Gastroesophageal sphincter (tissue), 3 donors: ENCODE data around the gene MTUS2.

Source experiments
- POLR2A ChIP-seq, 2 donors: fragments of 450-650 bp; IDR thresholded peaks; one replicate each; pipeline ENCODE4 v1.6.1; 2017; ENCODE audit warnings: antibody characterized with exemption in 2 of 2, mild to moderate bottlenecking in 2 of 2, moderate library complexity in 1 of 2
- TF ChIP-seq, protein P1 (sequence below), 4 experiments: fragments of 200-600 bp in 2 of 4; fragments of 450-650 bp in 2 of 4; sonication (generic) in 1 of 4; IDR thresholded peaks; one replicate each; pipeline ENCODE4 v1.5.1; 2017 to 2019; ENCODE audit warnings: antibody characterized with exemption in 4 of 4, mild to moderate bottlenecking in 2 of 4, moderate library complexity in 2 of 4

- no peak for TF ChIP-seq POLR2A (IDR thresholded peaks at IDR 0.05)
- TF ChIP-seq, protein P1, sequence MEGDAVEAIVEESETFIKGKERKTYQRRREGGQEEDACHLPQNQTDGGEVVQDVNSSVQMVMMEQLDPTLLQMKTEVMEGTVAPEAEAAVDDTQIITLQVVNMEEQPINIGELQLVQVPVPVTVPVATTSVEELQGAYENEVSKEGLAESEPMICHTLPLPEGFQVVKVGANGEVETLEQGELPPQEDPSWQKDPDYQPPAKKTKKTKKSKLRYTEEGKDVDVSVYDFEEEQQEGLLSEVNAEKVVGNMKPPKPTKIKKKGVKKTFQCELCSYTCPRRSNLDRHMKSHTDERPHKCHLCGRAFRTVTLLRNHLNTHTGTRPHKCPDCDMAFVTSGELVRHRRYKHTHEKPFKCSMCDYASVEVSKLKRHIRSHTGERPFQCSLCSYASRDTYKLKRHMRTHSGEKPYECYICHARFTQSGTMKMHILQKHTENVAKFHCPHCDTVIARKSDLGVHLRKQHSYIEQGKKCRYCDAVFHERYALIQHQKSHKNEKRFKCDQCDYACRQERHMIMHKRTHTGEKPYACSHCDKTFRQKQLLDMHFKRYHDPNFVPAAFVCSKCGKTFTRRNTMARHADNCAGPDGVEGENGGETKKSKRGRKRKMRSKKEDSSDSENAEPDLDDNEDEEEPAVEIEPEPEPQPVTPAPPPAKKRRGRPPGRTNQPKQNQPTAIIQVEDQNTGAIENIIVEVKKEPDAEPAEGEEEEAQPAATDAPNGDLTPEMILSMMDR (IDR thresholded peaks at IDR 0.05), result no peak
These were observed 309.5 kb downstream of the MTUS2 start for GRCh38 chr13:29129616-29130015.
